ENCODE data around the gene CCDC183.
"Not testable (repeated sequence)": the region's sequence is repeated elsewhere in the genome, so short reads cannot be mapped to it uniquely, and the experiment has no call there.

Gene CCDC183

DNA sequence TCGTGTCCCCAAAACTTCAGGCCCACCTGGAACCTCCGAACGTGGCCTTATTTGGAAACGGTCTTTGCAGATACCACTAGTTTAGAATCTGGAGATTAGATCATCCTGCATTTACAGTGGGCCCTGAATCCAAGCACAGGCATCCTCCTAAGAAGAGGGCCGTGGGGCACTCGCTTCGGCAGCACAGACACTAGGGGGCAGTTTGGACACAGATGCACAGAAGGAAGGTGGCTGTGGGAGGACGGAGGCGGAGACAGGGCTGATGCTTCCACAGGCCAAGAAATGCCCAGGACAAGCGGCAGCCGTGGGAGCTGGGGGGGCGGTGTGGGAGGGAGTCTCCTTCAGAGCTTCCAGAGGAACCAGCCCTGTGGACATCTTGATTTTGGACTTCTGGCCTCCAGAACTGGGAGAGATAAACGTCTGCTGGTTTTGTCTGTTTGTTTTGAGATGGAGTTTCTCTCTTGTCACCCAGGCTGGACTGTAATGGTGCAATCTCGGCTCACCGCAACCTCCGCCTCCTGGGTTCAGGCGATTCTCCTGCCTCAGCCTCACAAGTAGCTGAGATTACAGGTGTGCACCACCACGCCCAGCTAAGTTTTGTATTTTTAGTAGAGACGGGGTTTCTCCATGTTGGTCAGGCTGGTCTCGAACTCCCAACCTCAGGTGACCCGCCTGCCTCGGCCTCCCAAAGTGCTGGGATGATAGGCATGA, 35.1 kb upstream of the CCDC183 start:
- not testable (repeated sequence) for DNase-seq (ENCODE audit: low read depth)

DNA sequence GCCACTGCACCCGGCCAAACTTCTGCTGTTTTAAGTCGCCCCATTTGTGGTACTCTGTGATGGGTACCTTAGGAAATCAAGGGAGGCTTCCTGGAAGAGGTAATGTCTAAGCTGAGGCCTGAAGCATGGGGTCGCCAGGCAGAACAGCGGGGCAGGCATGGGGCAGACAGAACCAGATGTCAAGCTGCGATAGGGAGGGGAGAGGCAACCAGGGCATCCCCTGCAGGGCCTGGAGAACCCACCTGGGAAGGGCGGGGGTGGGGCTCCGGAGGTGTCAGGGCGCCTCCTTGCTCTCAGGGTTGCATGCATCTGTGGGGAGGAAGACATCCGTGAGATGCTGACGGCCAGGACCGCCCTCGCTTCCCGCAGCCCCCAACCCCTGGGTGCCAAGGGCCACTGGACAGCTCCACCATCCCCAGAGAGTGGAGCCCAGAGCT, 34.6 kb upstream of the CCDC183 start:
- no peak for DNase-seq (ENCODE audit: low read depth)

DNA sequence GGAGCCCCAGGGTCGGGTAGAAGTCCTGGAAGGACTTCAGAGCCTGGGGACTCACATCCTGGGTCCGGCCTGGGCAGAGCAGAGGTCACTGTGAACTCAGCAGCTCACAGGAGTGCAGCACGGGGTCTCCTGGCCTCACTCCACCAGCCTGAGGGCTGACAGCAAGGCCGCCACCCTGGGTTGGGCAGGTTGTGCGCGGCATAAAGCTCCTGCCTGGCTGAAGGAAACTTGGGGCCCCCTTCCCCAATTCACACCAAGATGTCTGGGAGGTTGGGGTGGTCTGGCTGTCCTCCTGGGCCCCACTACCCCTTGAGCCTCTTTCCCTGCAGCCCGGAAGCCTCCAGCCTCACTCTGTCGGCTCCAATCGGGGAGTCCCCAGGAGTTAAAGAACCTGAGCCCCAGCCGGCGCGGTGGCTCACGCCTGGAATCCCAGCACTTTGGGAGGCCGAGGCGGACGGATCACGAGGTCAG, 33.9 kb upstream of the CCDC183 start:
- no peak for DNase-seq (ENCODE audit: low read depth)

DNA sequence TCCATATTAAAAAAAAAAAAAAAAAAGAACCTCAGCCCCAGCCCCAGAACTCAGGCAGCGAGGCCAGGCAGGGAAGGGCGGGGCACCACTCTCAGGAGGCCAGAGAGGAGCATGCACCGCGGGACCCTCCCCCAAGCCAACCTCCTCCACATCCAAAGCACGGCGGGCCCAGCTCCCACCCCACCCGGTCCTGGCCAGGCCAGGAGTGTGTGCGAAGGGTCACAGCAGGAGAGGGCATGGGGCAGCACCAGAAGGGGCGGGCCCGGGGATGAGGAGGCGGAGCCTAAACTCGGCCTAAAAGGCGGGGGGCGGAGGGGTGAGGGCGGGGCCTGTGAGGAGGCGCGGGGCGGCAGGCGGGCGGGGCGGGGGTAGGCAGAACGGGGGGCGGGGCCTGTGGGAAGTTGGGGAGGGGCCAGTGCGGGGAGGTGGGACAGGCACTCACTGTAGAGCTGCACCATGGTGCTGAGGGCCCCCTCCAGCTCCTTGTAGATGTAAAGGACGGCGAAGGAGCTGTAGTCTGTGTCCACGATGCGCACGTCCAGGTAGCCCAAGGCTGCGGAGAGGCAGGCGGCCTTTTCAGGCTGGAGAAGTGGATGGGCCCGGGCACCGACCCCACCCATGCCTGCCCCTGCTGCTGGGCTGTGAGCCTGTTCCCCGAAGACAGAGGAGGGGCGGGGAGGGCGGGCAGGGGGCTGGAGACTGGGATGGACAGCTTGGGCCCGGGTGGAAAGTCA, 33.1 kb upstream of the CCDC183 start:
- DNase-seq (ENCODE audit: low read depth), result no peak

DNA sequence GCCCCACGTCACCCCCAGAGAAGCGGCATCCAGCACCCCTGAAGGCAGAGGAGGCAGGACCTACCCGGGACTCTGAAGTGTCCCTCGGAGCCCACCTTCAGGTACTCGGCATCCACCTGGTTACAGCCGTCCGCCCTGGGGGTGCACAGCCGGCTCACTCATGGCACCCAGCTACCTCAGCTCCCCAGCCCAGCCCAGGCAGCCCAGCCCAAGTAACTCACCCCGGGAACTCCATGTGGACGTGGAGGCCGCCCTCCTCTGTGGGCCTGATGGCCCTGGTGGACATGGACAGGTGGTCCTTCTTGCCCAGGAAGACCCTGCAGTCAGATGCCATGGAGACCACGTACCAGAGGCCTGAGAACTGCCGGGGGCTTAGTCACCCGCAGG, 32.5 kb upstream of the CCDC183 start:
- no peak for DNase-seq (ENCODE audit: low read depth)

DNA sequence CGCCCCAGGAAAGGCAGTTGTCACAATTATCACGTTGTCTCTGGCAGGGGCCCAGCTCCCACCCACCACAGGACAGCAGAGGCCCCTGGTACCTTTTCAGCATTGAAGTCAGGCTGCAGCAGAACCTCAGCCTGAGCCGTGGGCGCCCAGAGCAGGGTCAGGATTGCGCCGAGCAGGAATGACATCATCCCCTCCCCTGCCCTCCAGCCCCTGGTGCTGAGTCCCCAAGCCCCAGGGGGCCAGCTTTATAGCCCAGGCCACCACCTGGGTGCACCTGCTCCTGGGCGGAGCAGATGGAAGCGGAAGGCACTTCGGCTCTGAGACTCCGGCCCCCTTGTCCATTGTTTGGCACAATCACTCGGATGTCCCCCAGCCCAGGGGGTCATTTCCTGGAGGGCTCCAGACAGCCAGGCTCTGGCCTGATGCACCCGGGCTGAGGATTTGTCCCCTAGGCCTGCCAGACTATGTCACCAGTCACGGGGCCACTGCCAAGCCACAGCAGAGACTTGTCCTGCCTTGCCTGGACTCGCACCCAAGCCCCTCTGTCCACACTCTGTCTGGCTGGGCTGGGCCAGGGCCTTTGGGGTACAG, 31.7 kb upstream of the CCDC183 start, which contains the start of gene LCN15:
Gene LCN15, minus strand, starts transcription at position 218 of the 591 bp plus-strand sequence. Its CDS starts 30 bp downstream, at position 188.
- DNase-seq (ENCODE audit: low read depth), result no peak

DNA sequence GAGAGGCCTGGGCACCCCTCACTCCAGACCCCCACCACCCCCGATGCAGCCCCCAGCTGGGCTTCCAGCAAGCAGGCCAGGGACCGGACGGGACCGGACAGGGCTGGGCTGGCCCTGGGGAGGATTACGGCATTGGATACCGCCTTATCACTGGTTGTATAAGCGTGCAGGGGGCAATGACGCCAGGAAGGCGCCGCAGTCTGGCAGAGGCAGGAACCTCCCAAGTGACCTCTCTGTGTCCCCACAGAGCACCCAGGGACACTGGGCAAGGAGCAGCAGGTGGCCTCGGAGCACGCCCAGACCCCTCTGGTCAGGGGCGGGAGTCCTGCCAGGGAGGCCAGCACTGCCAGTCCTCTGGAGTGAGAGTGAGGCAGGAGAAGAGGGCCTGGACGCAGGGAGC, 31.1 kb upstream of the CCDC183 start:
- DNase-seq (ENCODE audit: low read depth), result no peak

DNA sequence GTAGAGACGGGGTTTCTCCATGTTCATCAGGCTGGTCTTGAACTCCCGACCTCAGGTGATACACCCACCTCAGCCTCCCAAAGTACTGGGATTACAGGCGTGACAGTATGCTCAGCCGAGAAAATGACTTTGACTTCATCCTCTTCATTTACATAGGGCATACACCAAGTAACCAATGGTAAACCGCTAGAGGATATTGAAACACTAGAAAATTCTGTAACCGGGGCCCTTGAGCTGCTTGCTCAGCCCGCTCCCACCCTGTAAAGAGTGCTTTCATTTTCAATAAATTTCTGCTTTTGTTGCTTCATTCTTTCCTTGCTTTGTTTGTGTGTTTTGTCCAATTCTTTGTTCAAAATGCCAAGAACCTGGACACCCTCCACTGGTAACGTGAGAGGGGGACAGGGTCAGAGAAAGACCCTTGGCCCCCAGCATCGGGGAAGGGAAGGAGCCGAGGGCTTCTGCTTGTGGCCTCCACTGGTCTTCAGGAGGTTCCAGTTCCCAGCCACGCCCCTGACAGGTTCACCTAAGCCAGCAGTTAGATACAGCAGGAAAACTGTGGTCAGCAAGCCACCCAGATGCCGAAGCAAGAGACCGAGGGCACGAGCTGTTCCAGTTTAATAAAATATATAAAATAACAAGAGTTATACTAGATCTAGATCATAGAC, 30.3 kb upstream of the CCDC183 start:
- not testable (repeated sequence) for DNase-seq (ENCODE audit: low read depth)

DNA sequence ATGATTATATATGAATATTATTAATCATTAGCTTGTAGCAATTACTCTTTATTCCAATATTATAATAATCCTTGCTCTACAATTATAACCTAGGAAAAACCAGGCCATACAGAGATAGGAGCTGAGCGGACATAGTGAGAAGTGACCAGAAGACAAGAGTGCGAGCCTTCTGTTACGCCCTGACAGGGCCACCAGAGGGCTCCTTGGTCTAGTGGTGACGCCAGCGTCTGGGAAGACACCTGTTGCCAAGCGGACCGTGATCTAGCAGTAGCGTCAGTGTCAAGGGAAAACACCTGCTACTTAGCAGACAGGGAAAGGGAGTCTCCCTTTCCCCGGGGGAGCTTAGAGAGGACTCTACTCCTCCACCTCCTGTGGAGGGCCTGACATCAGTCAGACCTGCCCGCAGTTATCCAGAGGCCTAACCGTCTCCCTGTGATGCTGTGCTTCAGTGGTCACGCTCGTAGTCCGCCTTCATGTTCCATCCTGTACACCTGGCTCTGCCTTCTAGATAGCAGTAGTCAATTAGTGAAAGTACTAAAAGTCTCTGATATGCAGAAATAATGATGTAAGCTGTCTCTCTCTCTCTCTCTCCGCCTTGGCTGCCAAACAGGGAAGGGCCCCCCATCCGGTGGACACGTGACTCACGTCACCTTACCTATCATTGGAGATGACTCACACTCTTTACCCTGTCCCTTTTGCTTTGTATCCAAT, 29.6 kb upstream of the CCDC183 start:
- DNase-seq (ENCODE audit: low read depth), result not testable (repeated sequence)

DNA sequence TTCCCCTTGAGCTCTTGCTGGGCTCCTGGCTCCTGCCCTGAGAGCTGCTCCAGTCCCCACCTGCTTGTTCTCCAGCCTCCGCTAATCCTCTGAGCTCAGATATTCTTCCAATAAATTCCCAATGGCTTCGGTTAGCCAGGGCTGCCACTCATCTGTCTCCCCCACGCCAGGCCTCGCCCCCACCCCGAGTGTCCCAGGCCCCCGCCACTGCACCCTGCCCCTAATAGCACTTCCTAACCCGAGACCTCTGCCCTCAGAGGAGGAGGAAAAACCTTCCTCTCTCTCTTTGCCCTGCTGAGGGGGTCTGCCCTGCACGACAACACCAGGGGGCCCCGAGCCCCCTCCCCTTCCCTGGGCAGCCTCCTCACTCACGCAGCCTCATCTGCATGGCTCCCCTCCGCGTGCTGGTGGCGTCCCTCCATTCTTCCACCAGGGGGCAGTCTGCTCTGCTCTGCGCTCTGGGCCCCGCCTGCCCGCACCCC, 26.4 kb upstream of the CCDC183 start:
- no peak for DNase-seq (ENCODE audit: low read depth)

DNA sequence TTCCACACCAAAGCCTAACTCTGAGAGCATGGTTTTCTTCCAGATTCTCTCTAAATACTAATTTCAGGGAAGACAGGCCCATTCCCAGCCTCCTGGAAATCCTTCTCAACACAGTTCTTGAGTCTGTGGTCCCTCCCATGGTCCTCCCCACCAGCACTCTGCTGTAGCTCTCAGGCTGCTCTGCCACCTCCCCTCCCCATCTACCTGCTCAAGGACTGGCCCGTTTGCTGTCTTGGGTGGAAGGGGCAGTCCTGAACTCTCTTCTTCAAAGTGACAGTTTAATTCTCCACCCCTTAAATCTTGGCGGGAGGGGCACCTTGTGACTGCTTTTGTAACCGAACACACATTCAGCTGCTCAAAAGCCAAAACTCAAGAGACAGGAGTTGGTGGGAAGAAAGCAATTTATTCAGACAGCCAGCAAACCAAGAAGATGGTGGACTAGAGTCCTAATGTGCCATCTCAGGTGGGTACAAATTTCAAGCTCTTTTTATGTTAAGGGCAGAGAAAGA, 24.2 kb upstream of the CCDC183 start:
- DNase-seq (ENCODE audit: low read depth), result no peak

DNA sequence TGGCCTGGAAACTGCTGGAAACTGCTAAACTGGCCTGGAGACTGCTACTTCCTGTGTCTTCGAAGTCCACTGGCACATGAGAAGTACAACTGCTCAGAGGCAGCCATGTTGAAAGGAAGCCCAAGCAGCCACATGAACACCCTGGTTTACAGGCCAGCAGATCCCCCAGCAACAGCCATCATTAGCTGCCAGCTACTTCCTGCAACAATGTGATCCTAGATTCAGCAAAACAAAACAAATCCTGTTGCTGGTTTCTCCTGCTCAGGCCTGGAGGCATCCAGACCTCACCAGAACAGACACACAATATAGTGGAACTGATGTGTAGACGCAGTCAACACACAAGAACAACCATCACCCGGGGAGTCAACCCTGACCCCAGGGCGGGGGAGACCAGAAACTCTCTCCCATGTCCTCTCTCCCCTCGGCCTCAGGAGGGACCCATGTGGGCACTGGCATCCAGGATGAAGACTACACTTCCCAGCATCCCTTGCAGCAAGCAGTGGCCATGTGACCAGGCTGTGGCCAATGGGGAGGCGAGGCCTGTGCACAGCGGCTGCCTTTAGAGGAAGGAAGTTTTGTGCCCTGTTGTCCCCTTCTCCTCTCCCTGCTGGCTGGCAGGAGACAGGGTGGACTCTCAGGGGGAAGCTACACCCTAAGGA, 22.6 kb upstream of the CCDC183 start:
- DNase-seq (ENCODE audit: low read depth), result no peak

DNA sequence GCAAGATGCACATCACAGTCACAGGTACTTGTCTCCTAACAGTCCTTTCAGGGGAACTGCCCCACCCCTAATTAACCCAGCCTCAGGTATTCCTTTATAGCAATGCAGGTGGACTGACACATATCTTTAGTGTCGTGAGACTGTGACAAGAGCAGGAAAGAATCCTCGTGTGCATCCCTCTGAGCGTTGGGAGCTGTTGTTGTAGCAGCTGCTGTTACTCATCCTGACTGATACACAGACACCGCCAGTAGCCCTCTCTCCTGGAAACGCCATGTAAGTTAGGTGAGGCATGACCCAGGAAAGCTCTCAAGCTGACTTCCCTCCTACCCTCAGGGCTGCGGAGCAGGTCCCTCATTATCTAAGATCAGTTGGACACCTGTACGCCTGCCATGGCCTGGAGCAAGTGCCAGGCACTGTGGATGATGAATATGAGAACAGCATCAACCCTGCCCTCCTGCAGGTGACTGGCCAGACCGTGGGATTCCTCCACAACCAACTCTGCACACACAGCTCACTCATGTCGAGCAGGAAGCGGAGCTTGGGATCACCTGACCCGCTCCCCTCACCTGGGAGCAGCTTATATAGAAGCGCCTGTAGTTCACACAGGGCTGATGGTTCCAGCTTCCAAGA, 21.6 kb upstream of the CCDC183 start:
- DNase-seq (ENCODE audit: low read depth), result no peak

DNA sequence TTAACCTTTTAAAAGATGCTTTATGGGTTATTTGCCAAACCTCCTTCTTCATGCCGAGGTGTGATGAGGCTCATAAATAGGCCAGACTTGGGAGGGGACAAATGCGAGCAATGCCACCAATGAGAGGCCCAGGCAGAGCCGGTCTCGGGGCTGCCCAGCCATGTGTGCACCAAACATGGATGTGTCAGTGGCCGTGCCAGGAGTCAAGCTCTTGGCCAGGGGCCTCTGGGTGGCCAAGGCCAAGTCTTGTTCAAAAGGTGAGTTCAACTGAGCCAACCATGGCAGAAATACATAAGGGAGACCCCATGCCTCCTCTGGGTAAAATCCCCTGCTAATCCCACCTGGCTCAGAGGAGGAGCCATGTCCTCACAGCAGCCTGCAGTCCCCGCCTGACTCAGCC, 20.9 kb upstream of the CCDC183 start:
- no peak for DNase-seq (ENCODE audit: low read depth)

DNA sequence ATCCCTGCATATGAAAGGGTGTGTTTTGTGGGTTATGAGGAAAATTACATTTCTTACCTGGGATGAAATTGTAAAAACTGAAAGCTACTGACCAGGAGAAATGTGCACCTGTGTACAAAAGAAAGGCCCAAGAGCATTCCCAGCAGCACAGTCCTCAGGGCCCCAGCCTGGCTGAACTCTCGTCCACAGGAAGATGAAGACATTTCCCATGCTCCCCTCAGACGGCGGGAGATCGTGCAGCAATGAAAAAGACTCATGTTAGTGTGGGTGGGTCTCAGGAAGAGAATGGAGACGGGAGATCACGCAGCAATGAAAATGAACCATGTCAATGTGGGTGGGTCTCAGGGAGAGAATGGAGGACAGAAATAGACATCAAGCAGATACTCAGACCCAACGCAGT, 19.2 kb upstream of the CCDC183 start:
- no peak for DNase-seq (ENCODE audit: low read depth)

DNA sequence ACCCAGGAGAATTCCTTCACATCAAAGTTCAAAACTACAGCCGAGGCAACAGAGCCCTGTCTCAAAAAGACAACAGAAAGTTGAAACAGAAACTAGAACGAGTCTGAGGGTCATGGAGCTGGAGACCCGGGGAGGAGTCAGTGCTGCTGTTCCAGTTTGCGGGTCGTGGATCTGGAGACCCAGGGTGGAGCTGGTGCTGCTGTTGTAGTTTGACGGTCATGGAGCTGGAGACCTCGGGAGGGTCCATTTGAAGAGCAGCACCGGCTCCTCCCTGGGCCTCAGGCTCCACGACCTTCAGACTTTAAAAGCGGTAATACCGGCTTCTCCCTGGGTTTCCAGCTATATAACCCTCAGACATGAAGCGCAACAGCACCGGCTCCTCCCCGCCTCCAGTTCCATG, 18.8 kb upstream of the CCDC183 start:
- DNase-seq (ENCODE audit: low read depth), result no peak

DNA sequence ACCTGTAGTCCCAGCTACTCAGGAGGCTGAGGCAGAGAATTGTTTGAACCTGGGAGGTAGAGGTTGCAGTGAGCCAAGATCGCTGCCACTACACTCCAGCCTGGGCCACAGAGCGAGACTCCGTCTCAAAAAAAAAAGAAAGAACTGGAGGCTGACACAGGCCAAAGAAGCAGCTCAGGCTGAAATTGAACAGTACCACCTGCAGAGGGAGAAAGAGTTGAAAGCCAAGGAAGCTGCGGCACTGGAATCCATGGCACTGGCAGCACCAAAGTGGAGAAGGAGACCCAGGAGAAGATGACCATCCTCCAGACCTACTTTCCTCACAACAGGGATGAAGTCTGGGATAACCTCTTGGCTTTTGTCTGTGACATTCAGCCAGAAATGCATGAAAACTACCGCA, 16.3 kb upstream of the CCDC183 start:
- DNase-seq (ENCODE audit: low read depth), result no peak

DNA sequence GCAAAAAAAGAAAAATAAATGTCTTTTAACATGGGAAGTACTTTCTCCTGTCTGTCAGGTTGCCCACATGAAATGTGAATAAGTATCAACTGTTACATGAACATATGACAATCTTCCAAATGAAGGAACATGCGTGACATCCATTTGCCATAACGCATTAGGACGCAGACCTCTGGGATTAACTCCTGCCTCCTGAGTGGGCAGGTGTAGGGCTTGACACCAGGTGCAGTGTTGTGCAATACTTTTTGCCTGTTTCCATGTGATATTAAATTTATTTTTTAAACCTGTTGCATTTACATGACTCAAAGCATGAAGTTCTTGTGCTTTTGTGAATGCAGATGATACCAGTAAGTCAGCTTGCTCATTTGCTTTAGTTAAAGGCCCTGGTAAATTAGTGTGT, 13.7 kb upstream of the CCDC183 start:
- DNase-seq (ENCODE audit: low read depth), result no peak

DNA sequence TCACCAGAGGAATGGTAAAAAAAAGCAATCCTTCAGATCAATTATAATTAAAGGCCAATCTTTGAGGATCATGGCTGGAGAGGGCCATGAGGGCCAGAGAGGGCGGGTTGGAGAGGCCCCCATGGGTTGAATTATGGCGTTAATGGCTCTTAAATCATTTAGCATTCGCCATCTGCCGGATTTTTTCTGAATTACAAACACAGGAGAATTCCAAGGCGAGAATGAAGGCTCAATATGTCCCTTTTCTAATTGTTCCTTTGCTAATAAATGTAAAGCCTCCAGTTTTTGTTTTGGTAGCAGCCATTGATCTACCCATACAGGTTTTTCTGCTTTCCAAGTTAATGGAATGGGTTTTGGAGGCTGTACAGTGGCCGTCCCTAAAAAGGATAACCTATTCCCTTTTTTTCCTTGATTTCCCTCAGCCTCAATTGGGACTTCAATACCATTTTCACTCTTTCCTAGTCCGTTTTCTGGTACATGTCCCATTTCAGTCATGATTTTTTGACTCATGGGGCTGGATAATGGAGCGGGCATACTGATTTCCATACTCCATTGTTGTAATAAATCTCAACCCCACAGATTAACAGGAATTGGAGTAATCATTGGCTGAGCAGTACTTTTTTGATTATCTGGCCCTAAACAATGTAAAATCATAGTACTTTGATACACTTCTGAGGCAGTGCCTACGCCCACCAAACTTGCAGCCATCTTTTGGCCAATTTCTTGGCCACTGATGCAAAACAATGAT, 11.7 kb upstream of the CCDC183 start:
- no peak for DNase-seq (ENCODE audit: low read depth)

DNA sequence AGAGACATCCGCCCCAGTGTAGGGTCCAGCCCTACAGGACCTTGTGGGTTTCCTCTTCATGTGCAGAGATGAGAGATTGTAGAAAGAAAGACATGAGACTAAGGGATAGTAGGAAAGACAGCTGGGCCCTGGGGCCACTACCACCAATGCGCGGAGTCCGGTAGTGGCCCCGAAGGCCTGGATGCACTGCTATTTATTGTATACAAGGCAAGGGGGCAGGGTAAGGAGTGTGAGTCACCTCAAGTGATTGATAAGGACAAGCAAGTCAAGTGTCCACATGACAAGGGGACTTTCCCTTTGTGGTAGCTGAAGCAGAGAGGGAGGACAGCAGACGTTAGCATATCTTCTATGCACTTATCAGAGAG, 11.2 kb upstream of the CCDC183 start:
- no peak for DNase-seq (ENCODE audit: low read depth)

All from stimulated activated CD8-positive, alpha-beta memory T cell treated with anti-CD3 and anti-CD28 coated beads, Interleukin-12 subunit alpha, Interleukin-12 subunit beta, amount 100 ng/mL, for 4 hours (primary cell).